ENCODE results near the gene MCF2.

DNA sequence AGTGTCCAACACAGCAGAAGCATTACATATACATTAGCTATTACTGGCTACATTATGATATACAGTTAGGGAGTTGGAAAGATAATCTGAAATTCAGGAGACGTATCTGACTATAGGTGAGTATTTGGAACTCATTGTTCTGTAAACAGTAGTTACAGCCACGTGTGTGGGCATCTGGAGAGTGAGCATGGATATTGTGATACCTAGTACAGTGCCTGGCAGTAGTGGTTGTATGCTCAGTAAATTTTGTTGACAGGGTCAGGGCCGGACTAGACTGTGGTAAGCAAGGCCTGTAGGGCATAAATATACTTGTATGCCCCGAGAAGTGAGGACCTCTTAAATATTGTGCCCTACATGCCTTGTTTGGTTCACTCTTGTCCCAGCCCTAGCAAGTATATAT is 174.5 kb downstream of the MCF2 start:
- TF ChIP-seq, protein P1, sequence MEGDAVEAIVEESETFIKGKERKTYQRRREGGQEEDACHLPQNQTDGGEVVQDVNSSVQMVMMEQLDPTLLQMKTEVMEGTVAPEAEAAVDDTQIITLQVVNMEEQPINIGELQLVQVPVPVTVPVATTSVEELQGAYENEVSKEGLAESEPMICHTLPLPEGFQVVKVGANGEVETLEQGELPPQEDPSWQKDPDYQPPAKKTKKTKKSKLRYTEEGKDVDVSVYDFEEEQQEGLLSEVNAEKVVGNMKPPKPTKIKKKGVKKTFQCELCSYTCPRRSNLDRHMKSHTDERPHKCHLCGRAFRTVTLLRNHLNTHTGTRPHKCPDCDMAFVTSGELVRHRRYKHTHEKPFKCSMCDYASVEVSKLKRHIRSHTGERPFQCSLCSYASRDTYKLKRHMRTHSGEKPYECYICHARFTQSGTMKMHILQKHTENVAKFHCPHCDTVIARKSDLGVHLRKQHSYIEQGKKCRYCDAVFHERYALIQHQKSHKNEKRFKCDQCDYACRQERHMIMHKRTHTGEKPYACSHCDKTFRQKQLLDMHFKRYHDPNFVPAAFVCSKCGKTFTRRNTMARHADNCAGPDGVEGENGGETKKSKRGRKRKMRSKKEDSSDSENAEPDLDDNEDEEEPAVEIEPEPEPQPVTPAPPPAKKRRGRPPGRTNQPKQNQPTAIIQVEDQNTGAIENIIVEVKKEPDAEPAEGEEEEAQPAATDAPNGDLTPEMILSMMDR (conservative IDR thresholded peaks at IDR 0.05; ENCODE audit: low read depth, low read length), result no peak
- TF ChIP-seq EZH2 (IDR thresholded peaks at IDR 0.05; ENCODE audit: borderline replicate concordance, low read depth, low read length, poor library complexity, severe bottlenecking), result no peak
